Measurements from ENCODE around the gene FBXO24. TPM values are rescaled to one million over a fixed set of nuclear protein-coding genes. Genes with fewer than 3 reads are reported as not detected.

The FBXO24 gene
- total and polyA plus RNA-seq, 2 donors (not counting 1 experiment from before 2014, with no cell fraction given): 0.23 to 0.33 TPM

- peak overlapping the region; percentile 92 for H3K4me2 ChIP-seq (ENCODE audit: extremely low read depth, insufficient read depth, low read length)
- peak overlapping the region; percentile 65 to 98 (median 92) for H3K4me3 ChIP-seq (replicated peaks in 1 of 4; ENCODE audit: control extremely low read depth in 1 of 4, insufficient read depth in 1 of 4, low read depth in 3 of 4, low read length in 4 of 4)
- peaks cover 20% of the 10 kb centered on the region for H3K79me2 ChIP-seq (ENCODE audit: control insufficient read depth, insufficient read depth, low read length)
- DNase-seq (ENCODE audit: low read depth in 2 of 2): peak; percentile 71
- peaks cover 4% of the 10 kb centered on the region for H3K4me1 ChIP-seq (ENCODE audit: control insufficient read depth, extremely low read depth, insufficient read depth, low read length)
- TF ChIP-seq EZH2 (IDR thresholded peaks at IDR 0.05; ENCODE audit: low read length, missing control alignments): no peak
- TF ChIP-seq, protein P1, sequence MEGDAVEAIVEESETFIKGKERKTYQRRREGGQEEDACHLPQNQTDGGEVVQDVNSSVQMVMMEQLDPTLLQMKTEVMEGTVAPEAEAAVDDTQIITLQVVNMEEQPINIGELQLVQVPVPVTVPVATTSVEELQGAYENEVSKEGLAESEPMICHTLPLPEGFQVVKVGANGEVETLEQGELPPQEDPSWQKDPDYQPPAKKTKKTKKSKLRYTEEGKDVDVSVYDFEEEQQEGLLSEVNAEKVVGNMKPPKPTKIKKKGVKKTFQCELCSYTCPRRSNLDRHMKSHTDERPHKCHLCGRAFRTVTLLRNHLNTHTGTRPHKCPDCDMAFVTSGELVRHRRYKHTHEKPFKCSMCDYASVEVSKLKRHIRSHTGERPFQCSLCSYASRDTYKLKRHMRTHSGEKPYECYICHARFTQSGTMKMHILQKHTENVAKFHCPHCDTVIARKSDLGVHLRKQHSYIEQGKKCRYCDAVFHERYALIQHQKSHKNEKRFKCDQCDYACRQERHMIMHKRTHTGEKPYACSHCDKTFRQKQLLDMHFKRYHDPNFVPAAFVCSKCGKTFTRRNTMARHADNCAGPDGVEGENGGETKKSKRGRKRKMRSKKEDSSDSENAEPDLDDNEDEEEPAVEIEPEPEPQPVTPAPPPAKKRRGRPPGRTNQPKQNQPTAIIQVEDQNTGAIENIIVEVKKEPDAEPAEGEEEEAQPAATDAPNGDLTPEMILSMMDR (conservative IDR thresholded peaks at IDR 0.05 in 1 of 2, IDR thresholded peaks at IDR 0.05 in 1 of 2; ENCODE audit: low read depth in 1 of 2, low read length in 2 of 2): peak; percentile 30 to 33
- peaks cover 19% of the 10 kb centered on the region for H3K36me3 ChIP-seq (ENCODE audit: control insufficient read depth, insufficient read depth, low read length)
- H3K27me3 ChIP-seq (ENCODE audit: control insufficient read depth, insufficient read depth, low read length): no peaks in the 10 kb centered on the region
- H3K9ac ChIP-seq (ENCODE audit: insufficient read depth, low read length): peak overlapping the region; percentile 60
- no peaks in the 10 kb centered on the region for H3K9me3 ChIP-seq (ENCODE audit: control insufficient read depth, insufficient read depth, low read depth, low read length)
- no peaks in the 10 kb centered on the region for H4K20me1 ChIP-seq (ENCODE audit: control insufficient read depth, extremely low read depth, insufficient read depth, low read length)
- H3K27ac ChIP-seq (ENCODE audit: insufficient read depth, low read length): peak overlapping the region; percentile 79
- H2AFZ ChIP-seq (ENCODE audit: low read length): no peak overlapping the region
Measured at GRCh38 chr7:100604028-100604975, 18.2 kb downstream of the FBXO24 start.

GRCh38 chr7:100604976-100605911 is 19.1 kb downstream of the FBXO24 start:
- no peak overlapping the region for H3K9ac ChIP-seq (ENCODE audit: insufficient read depth, low read length)
- peaks cover 19% of the 10 kb centered on the region for H3K36me3 ChIP-seq (ENCODE audit: control insufficient read depth, insufficient read depth, low read length)
- peak overlapping the region; percentile 68 for H3K4me2 ChIP-seq (ENCODE audit: extremely low read depth, insufficient read depth, low read length)
- H3K27ac ChIP-seq (ENCODE audit: insufficient read depth, low read length): no peak overlapping the region
- H3K4me1 ChIP-seq (ENCODE audit: control insufficient read depth, extremely low read depth, insufficient read depth, low read length): peaks cover 4% of the 10 kb centered on the region
- no peak overlapping the region for H2AFZ ChIP-seq (ENCODE audit: low read length)
- peak overlapping the region in 3 of 4 experiments; percentile 53 to 98 (median 64) for H3K4me3 ChIP-seq (replicated peaks in 1 of 4; ENCODE audit: control extremely low read depth in 1 of 4, insufficient read depth in 1 of 4, low read depth in 3 of 4, low read length in 4 of 4)
- peaks cover 20% of the 10 kb centered on the region for H3K79me2 ChIP-seq (ENCODE audit: control insufficient read depth, insufficient read depth, low read length)
- DNase-seq (ENCODE audit: low read depth in 2 of 2): no peak
- TF ChIP-seq EZH2 (IDR thresholded peaks at IDR 0.05; ENCODE audit: low read length, missing control alignments): no peak
- TF ChIP-seq, protein P1 (conservative IDR thresholded peaks at IDR 0.05 in 1 of 2, IDR thresholded peaks at IDR 0.05 in 1 of 2; ENCODE audit: low read depth in 1 of 2, low read length in 2 of 2): no peak
- no peaks in the 10 kb centered on the region for H3K9me3 ChIP-seq (ENCODE audit: control insufficient read depth, insufficient read depth, low read depth, low read length)
- H3K27me3 ChIP-seq (ENCODE audit: control insufficient read depth, insufficient read depth, low read length): no peaks in the 10 kb centered on the region
- no peaks in the 10 kb centered on the region for H4K20me1 ChIP-seq (ENCODE audit: control insufficient read depth, extremely low read depth, insufficient read depth, low read length)

GRCh38 chr7:100606313-100606712 is 20.2 kb downstream of the FBXO24 start:
- peaks cover 20% of the 10 kb centered on the region for H3K79me2 ChIP-seq (ENCODE audit: control insufficient read depth, insufficient read depth, low read length)
- H3K9ac ChIP-seq (ENCODE audit: insufficient read depth, low read length): no peak overlapping the region
- no peak overlapping the region for H3K27ac ChIP-seq (ENCODE audit: insufficient read depth, low read length)
- H3K4me3 ChIP-seq (replicated peaks in 1 of 4; ENCODE audit: control extremely low read depth in 1 of 4, insufficient read depth in 1 of 4, low read depth in 3 of 4, low read length in 4 of 4): no peak overlapping the region
- DNase-seq (ENCODE audit: low read depth in 2 of 2): no peak
- H3K9me3 ChIP-seq (ENCODE audit: control insufficient read depth, insufficient read depth, low read depth, low read length): no peaks in the 10 kb centered on the region
- TF ChIP-seq EZH2 (IDR thresholded peaks at IDR 0.05; ENCODE audit: low read length, missing control alignments): no peak
- TF ChIP-seq, protein P1 (conservative IDR thresholded peaks at IDR 0.05 in 1 of 2, IDR thresholded peaks at IDR 0.05 in 1 of 2; ENCODE audit: low read depth in 1 of 2, low read length in 2 of 2): no peak
- no peak overlapping the region for H2AFZ ChIP-seq (ENCODE audit: low read length)
- H3K4me2 ChIP-seq (ENCODE audit: extremely low read depth, insufficient read depth, low read length): no peak overlapping the region
- H3K4me1 ChIP-seq (ENCODE audit: control insufficient read depth, extremely low read depth, insufficient read depth, low read length): peaks cover 4% of the 10 kb centered on the region
- no peaks in the 10 kb centered on the region for H4K20me1 ChIP-seq (ENCODE audit: control insufficient read depth, extremely low read depth, insufficient read depth, low read length)
- no peaks in the 10 kb centered on the region for H3K27me3 ChIP-seq (ENCODE audit: control insufficient read depth, insufficient read depth, low read length)
- peaks cover 19% of the 10 kb centered on the region for H3K36me3 ChIP-seq (ENCODE audit: control insufficient read depth, insufficient read depth, low read length)
